ENCODE results near the gene BICD1.

The BICD1 gene

GRCh38 chr12:32163596-32163995 is 56.9 kb downstream of the BICD1 start:
- DNase-seq (ENCODE audit: insufficient read length, low spot score) (no peak), FAIRE-seq (no peak)
- TF ChIP-seq CTCF (IDR thresholded peaks at IDR 0.05; ENCODE audit: insufficient read depth, missing control alignments) = no peak

- TF ChIP-seq CTCF (IDR thresholded peaks at IDR 0.05; ENCODE audit: insufficient read depth, missing control alignments) = no peak
- peak; percentile 64 for DNase-seq (ENCODE audit: insufficient read length, low spot score)
- peak; percentile 70 for FAIRE-seq
Measured at GRCh38 chr12:32166510-32166909, 59.9 kb downstream of the BICD1 start.

- no peak for DNase-seq (ENCODE audit: insufficient read length, low spot score)
- FAIRE-seq = no peak
- no peak for TF ChIP-seq CTCF (IDR thresholded peaks at IDR 0.05; ENCODE audit: insufficient read depth, missing control alignments)
Measured at GRCh38 chr12:32170437-32170998, 63.9 kb downstream of the BICD1 start.

- no peak for DNase-seq (ENCODE audit: insufficient read length, low spot score)
- no peak for FAIRE-seq
- TF ChIP-seq CTCF (IDR thresholded peaks at IDR 0.05; ENCODE audit: insufficient read depth, missing control alignments) = no peak
Measured at GRCh38 chr12:32171211-32171610, 64.6 kb downstream of the BICD1 start.

GRCh38 chr12:32176606-32177005 is 70.0 kb downstream of the BICD1 start:
- FAIRE-seq = no peak

GRCh38 chr12:32178341-32179010 is 71.8 kb downstream of the BICD1 start:
- FAIRE-seq = no peak
- TF ChIP-seq CTCF (IDR thresholded peaks at IDR 0.05; ENCODE audit: insufficient read depth, missing control alignments) = no peak
- DNase-seq (ENCODE audit: insufficient read length, low spot score) = no peak

More at GRCh38 chr12:32176606-32177005, 70.0 kb downstream of the BICD1 start:
- no peak for TF ChIP-seq CTCF (IDR thresholded peaks at IDR 0.05; ENCODE audit: insufficient read depth, missing control alignments)
- no peak for DNase-seq (ENCODE audit: insufficient read length, low spot score)

GRCh38 chr12:32179011-32179395 is 72.4 kb downstream of the BICD1 start:
- FAIRE-seq (no peak), DNase-seq (ENCODE audit: insufficient read length, low spot score) (no peak)
- TF ChIP-seq CTCF (IDR thresholded peaks at IDR 0.05; ENCODE audit: insufficient read depth, missing control alignments) = no peak

Measured in D721Med (cell line).